Measurements from ENCODE around the gene SGCD. TPM values are rescaled to one million over a fixed set of nuclear protein-coding genes. Genes with fewer than 3 reads are reported as not detected.
"Not testable (repeated sequence)": the region's sequence is repeated elsewhere in the genome, so short reads cannot be mapped to it uniquely, and the experiment has no call there.

SGCD gene
- polyA plus RNA-seq, 3 donors: 0.32 to 4.2 (median 2.7) TPM

GRCh38 chr5:156628421-156628820 lies 301.5 kb downstream of the SGCD start:
- H3K27ac ChIP-seq (ENCODE audit: low read depth, low read length): no peak overlapping the region

GRCh38 chr5:156631005-156631404 lies 304.0 kb downstream of the SGCD start:
- H3K27ac ChIP-seq (ENCODE audit: low read depth, low read length): no peak overlapping the region
- WGBS, 3 donors: 61 to 85% (median 74%) methylated on average over 1 of the region's 1 CpG

GRCh38 chr5:156634301-156634700 lies 307.3 kb downstream of the SGCD start:
- 88 to 95% (median 90%) methylated on average over 2 of the region's 2 CpGs for WGBS, 3 donors
- H3K27ac ChIP-seq (ENCODE audit: low read depth, low read length): no peak overlapping the region

GRCh38 chr5:156640691-156641241 lies 313.8 kb downstream of the SGCD start:
- WGBS, 3 donors: 30 to 69% (median 33%) methylated on average over 3 of the region's 3 CpGs
- no peak overlapping the region for H3K27ac ChIP-seq (ENCODE audit: low read depth, low read length)

GRCh38 chr5:156641686-156642085 lies 314.7 kb downstream of the SGCD start:
- 54 to 82% (median 60%) methylated on average over 1 of the region's 1 CpG for WGBS, 3 donors
- H3K27ac ChIP-seq (ENCODE audit: low read depth, low read length): no peak overlapping the region

GRCh38 chr5:156647034-156647451 lies 320.1 kb downstream of the SGCD start:
- no peak overlapping the region for H3K27ac ChIP-seq (ENCODE audit: low read depth, low read length)
- 53 to 67% (median 66%) methylated on average over 4 of the region's 4 CpGs for WGBS, 3 donors

- no peak overlapping the region for H3K27ac ChIP-seq (ENCODE audit: low read depth, low read length)
These were observed 327.5 kb downstream of the SGCD start for GRCh38 chr5:156654444-156654843.

GRCh38 chr5:156655732-156656131 lies 328.8 kb downstream of the SGCD start:
- H3K27ac ChIP-seq (ENCODE audit: low read depth, low read length): no peak overlapping the region
- WGBS, 3 donors: 87 to 88% (median 88%) methylated on average over 4 of the region's 4 CpGs

GRCh38 chr5:156664832-156665231 lies 337.9 kb downstream of the SGCD start:
- WGBS, 3 donors: 79 to 83% (median 82%) methylated on average over 7 of the region's 10 CpGs
- not testable (repeated sequence) for H3K27ac ChIP-seq (ENCODE audit: low read depth, low read length)

GRCh38 chr5:156666686-156667085 lies 339.7 kb downstream of the SGCD start:
- WGBS, 3 donors: no CpG with 5 or more reads among the region's 3 CpGs
- H3K27ac ChIP-seq (ENCODE audit: low read depth, low read length): not testable (repeated sequence)

GRCh38 chr5:156667616-156668015 lies 340.7 kb downstream of the SGCD start:
- H3K27ac ChIP-seq (ENCODE audit: low read depth, low read length): no peak overlapping the region
- 81 to 87% (median 85%) methylated on average over 3 of the region's 3 CpGs for WGBS, 3 donors

GRCh38 chr5:156669416-156669815 lies 342.5 kb downstream of the SGCD start:
- no peak overlapping the region for H3K27ac ChIP-seq (ENCODE audit: low read depth, low read length)

- H3K27ac ChIP-seq (ENCODE audit: low read depth, low read length): no peak overlapping the region
- WGBS, 3 donors: 54 to 85% (median 83%) methylated on average over 2 of the region's 2 CpGs
These were observed 343.7 kb downstream of the SGCD start for GRCh38 chr5:156670615-156671014.

GRCh38 chr5:156675395-156675794 lies 348.4 kb downstream of the SGCD start:
- no peak overlapping the region for H3K27ac ChIP-seq (ENCODE audit: low read depth, low read length)

- no peak overlapping the region for H3K27ac ChIP-seq (ENCODE audit: low read depth, low read length)
- WGBS, 3 donors: 85 to 94% (median 87%) methylated on average over 1 of the region's 1 CpG
These were observed 351.0 kb downstream of the SGCD start for GRCh38 chr5:156677963-156678362.

GRCh38 chr5:156678484-156678883 lies 351.5 kb downstream of the SGCD start:
- WGBS, 3 donors: 46 to 61% (median 55%) methylated on average over 3 of the region's 3 CpGs
- H3K27ac ChIP-seq (ENCODE audit: low read depth, low read length): no peak overlapping the region

GRCh38 chr5:156680831-156681230 lies 353.9 kb downstream of the SGCD start:
- H3K27ac ChIP-seq (ENCODE audit: low read depth, low read length): no peak overlapping the region
- 88 to 95% (median 91%) methylated on average over 10 of the region's 10 CpGs for WGBS, 3 donors

GRCh38 chr5:156681265-156681664 lies 354.3 kb downstream of the SGCD start:
- no peak overlapping the region for H3K27ac ChIP-seq (ENCODE audit: low read depth, low read length)
- WGBS, 3 donors: 83 to 86% (median 85%) methylated on average over 3 of the region's 3 CpGs

- no peak overlapping the region for H3K27ac ChIP-seq (ENCODE audit: low read depth, low read length)
- WGBS, 3 donors: 39 to 68% (median 45%) methylated on average over 2 of the region's 2 CpGs
These were observed 356.0 kb downstream of the SGCD start for GRCh38 chr5:156682971-156683370.

- 57 to 74% (median 62%) methylated on average over 1 of the region's 1 CpG for WGBS, 3 donors
- no peak overlapping the region for H3K27ac ChIP-seq (ENCODE audit: low read depth, low read length)
These were observed 356.5 kb downstream of the SGCD start for GRCh38 chr5:156683509-156683908.

- WGBS, 3 donors: 93 to 97% (median 96%) methylated on average over 2 of the region's 2 CpGs
These were observed 357.3 kb downstream of the SGCD start for GRCh38 chr5:156684216-156684615.

More at GRCh38 chr5:156684216-156684615, 357.3 kb downstream of the SGCD start:
- no peak overlapping the region for H3K27ac ChIP-seq (ENCODE audit: low read depth, low read length)
